ENCODE results near the gene ZFAND3.

- TF ChIP-seq NFRKB (IDR thresholded peaks at IDR 0.05) (no peak), SP1 (IDR thresholded peaks at IDR 0.05) (no peak), SUZ12 (IDR thresholded peaks at IDR 0.05) (no peak), CTBP1 (IDR thresholded peaks at IDR 0.05; ENCODE audit: borderline replicate concordance) (no peak), ELF4 (IDR thresholded peaks at IDR 0.05) (no peak), FOXA1 (IDR thresholded peaks at IDR 0.05) (no peak), ZNF384 (IDR thresholded peaks at IDR 0.05) (no peak), ARNT (IDR thresholded peaks at IDR 0.05) (no peak)
- TF ChIP-seq, protein P1, sequence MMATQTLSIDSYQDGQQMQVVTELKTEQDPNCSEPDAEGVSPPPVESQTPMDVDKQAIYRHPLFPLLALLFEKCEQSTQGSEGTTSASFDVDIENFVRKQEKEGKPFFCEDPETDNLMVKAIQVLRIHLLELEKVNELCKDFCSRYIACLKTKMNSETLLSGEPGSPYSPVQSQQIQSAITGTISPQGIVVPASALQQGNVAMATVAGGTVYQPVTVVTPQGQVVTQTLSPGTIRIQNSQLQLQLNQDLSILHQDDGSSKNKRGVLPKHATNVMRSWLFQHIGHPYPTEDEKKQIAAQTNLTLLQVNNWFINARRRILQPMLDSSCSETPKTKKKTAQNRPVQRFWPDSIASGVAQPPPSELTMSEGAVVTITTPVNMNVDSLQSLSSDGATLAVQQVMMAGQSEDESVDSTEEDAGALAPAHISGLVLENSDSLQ (IDR thresholded peaks at IDR 0.05): no peak
Measured at GRCh38 chr6:37867756-37868446, 48.4 kb downstream of the ZFAND3 start.
